ENCODE measurements around the gene DNAJC30. TPM values are rescaled to one million over a fixed set of nuclear protein-coding genes. Genes with fewer than 3 reads are reported as not detected.

The DNAJC30 gene
- total RNA-seq, 2 experiments from 2014 or later, result 5.9 to 13.7 TPM

GRCh38 chr7:73631558-73631957 is 51.7 kb downstream of the DNAJC30 start:
- Histone ChIP-seq H2AFZ (ENCODE audit: low read length) (no peak overlapping the region), H3K36me3 (ENCODE audit: insufficient read depth, low read length) (no peaks in the 10 kb centered on the region), H3K9me3 (ENCODE audit: low read length) (no peaks in the 10 kb centered on the region), H3K4me3 (ENCODE audit: low read depth, low read length, poor library complexity, severe bottlenecking) (no peak overlapping the region), H3K79me2 (ENCODE audit: insufficient read depth, low read depth, low read length) (no peaks in the 10 kb centered on the region), H3K27ac (ENCODE audit: low read depth, low read length, poor library complexity, severe bottlenecking) (no peak overlapping the region), H3K9me2 (ENCODE audit: insufficient read depth, low read length) (no peaks in the 10 kb centered on the region), H3K4me1 (ENCODE audit: insufficient read depth, low read length, poor library complexity, severe bottlenecking) (no peaks in the 10 kb centered on the region), H3K4me2 (ENCODE audit: low read length) (no peak overlapping the region), H4K20me1 (ENCODE audit: insufficient read depth, low read length) (no peaks in the 10 kb centered on the region)
- TF ChIP-seq, protein P1, sequence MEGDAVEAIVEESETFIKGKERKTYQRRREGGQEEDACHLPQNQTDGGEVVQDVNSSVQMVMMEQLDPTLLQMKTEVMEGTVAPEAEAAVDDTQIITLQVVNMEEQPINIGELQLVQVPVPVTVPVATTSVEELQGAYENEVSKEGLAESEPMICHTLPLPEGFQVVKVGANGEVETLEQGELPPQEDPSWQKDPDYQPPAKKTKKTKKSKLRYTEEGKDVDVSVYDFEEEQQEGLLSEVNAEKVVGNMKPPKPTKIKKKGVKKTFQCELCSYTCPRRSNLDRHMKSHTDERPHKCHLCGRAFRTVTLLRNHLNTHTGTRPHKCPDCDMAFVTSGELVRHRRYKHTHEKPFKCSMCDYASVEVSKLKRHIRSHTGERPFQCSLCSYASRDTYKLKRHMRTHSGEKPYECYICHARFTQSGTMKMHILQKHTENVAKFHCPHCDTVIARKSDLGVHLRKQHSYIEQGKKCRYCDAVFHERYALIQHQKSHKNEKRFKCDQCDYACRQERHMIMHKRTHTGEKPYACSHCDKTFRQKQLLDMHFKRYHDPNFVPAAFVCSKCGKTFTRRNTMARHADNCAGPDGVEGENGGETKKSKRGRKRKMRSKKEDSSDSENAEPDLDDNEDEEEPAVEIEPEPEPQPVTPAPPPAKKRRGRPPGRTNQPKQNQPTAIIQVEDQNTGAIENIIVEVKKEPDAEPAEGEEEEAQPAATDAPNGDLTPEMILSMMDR (conservative IDR thresholded peaks at IDR 0.05; ENCODE audit: low read length), result no peak
- TF ChIP-seq EZH2phosphoT487 (IDR thresholded peaks at IDR 0.05; ENCODE audit: borderline replicate concordance, low read depth, low read length), result no peak
- no peak for DNase-seq (ENCODE audit: low spot score)
- intact Hi-C loops (cut with micrococcal nuclease; ENCODE audit: unreplicated experiment), result no loop called here
- BruUV-seq (replicated peaks), result no TSS peak
- CTCF ChIA-PET (ENCODE audit: unreplicated experiment), result no interaction called here
- POLR2A ChIA-PET, result interaction anchor here (0.7 to 0.9 kb wide), 2 partner anchors 94 to 212 kb away, joined by 3 to 5 read pairs; no protein-coding TSS in a partner anchor

Small RNA genes within 50 kb of the gene (microRNA-seq; reads per million reads assigned to microRNA genes)
- gene MIR4284 (ENCODE audit: borderline replicate concordance), result not detected

Small RNA genes within 50 kb of the gene (small RNA-seq; reads per million reads assigned to genes)
- gene MIR4284, result 0.31 reads per million
- gene RN7SL265P, result not detected

Other genes with a start within 250 kb of the DNAJC30 start
- gene FZD9, start 249.7 kb downstream of the DNAJC30 start, total RNA-seq (2014; rRNA removed; shearing (Covaris generic)), result not detected in 2 replicates
- not detected in 2 replicates for gene FZD9, start 249.7 kb downstream of the DNAJC30 start, total RNA-seq (2022)
- 77.8 and 86.8 TPM in 2 replicates for gene BAZ1B, start 161.2 kb downstream of the DNAJC30 start, total RNA-seq (2014; rRNA removed; shearing (Covaris generic))
- gene BAZ1B, start 161.2 kb downstream of the DNAJC30 start, total RNA-seq (2022), result 109 and 117 TPM in 2 replicates
- gene BCL7B, start 125.8 kb downstream of the DNAJC30 start, total RNA-seq (2014; rRNA removed; shearing (Covaris generic)), result 27.7 and 31.7 TPM in 2 replicates
- 47.1 and 51.7 TPM in 2 replicates for gene BCL7B, start 125.8 kb downstream of the DNAJC30 start, total RNA-seq (2022)
- 36.9 and 39.8 TPM in 2 replicates for gene TBL2, start 104.9 kb downstream of the DNAJC30 start, total RNA-seq (2014; rRNA removed; shearing (Covaris generic))
- 42.8 and 47.9 TPM in 2 replicates for gene TBL2, start 104.9 kb downstream of the DNAJC30 start, total RNA-seq (2022)
- not detected in 2 replicates for gene MLXIPL, start 58.9 kb downstream of the DNAJC30 start, total RNA-seq (2014; rRNA removed; shearing (Covaris generic))
- not detected in 2 replicates for gene MLXIPL, start 58.9 kb downstream of the DNAJC30 start, total RNA-seq (2022)
- gene VPS37D, start 15.6 kb downstream of the DNAJC30 start, total RNA-seq (2014; rRNA removed; shearing (Covaris generic)), result 2.4 and 5.3 TPM in 2 replicates
- 5.2 and 5.3 TPM in 2 replicates for gene VPS37D, start 15.6 kb downstream of the DNAJC30 start, total RNA-seq (2022)
- 58.1 and 65.0 TPM in 2 replicates for gene BUD23, start 144 bp upstream of the DNAJC30 start, total RNA-seq (2014; rRNA removed; shearing (Covaris generic))
- gene BUD23, start 144 bp upstream of the DNAJC30 start, total RNA-seq (2022), result 75.8 and 91.1 TPM in 2 replicates
- gene STX1A, start 36.2 kb upstream of the DNAJC30 start, total RNA-seq (2014; rRNA removed; shearing (Covaris generic)), result 5.3 and 11.3 TPM in 2 replicates
- 5.7 TPM in 2 replicates for gene STX1A, start 36.2 kb upstream of the DNAJC30 start, total RNA-seq (2022)
- gene ABHD11, start 55.3 kb upstream of the DNAJC30 start, total RNA-seq (2014; rRNA removed; shearing (Covaris generic)), result 25.8 and 27.4 TPM in 2 replicates
- gene ABHD11, start 55.3 kb upstream of the DNAJC30 start, total RNA-seq (2022), result 27.5 and 30.5 TPM in 2 replicates
- not detected in 2 replicates for gene CLDN3, start 86.8 kb upstream of the DNAJC30 start, total RNA-seq (2014; rRNA removed; shearing (Covaris generic))
- not detected in 2 replicates for gene CLDN3, start 86.8 kb upstream of the DNAJC30 start, total RNA-seq (2022)
- 0.13 TPM in 2 replicates for gene CLDN4, start 147.5 kb upstream of the DNAJC30 start, total RNA-seq (2014; rRNA removed; shearing (Covaris generic))
- 0.90 and 1.0 TPM in 2 replicates for gene CLDN4, start 147.5 kb upstream of the DNAJC30 start, total RNA-seq (2022)
- gene METTL27, start 159.1 kb upstream of the DNAJC30 start, total RNA-seq (2014; rRNA removed; shearing (Covaris generic)), result 0.92 and 3.1 TPM in 2 replicates
- 2.1 and 2.3 TPM in 2 replicates for gene METTL27, start 159.1 kb upstream of the DNAJC30 start, total RNA-seq (2022)
- not detected in 2 replicates for gene TMEM270, start 177.7 kb upstream of the DNAJC30 start, total RNA-seq (2014; rRNA removed; shearing (Covaris generic))
- not detected in 2 replicates for gene TMEM270, start 177.7 kb upstream of the DNAJC30 start, total RNA-seq (2022)